LNCaP clone FGC (cell line): ENCODE results near the gene RPS10.
"Not testable (repeated sequence)": the region's sequence is repeated elsewhere in the genome, so short reads cannot be mapped to it uniquely, and the experiment has no call there.

Source experiments
- DNase-seq: peaks from one replicate; pipeline ENCODE4 v3.0.0-alpha.2; 2011; ENCODE audit warnings: low read depth
- H3K4me3 ChIP-seq: 2 replicates; pipeline ENCODE4 v1.5.1; 2011; ENCODE audit warnings: mild to moderate bottlenecking, low read depth, low read length, control low read depth
- CTCF ChIP-seq: IDR thresholded peaks from 2 replicates; pipeline ENCODE4 v1.5.1; 2012; ENCODE audit warnings: mild to moderate bottlenecking; ENCODE audit not compliant: control insufficient read depth, insufficient read depth; ENCODE audit errors: extremely low read depth

The RPS10 gene

GRCh38 chr6:34373511-34373910 lies 52.4 kb downstream of the RPS10 start:
- no peak for DNase-seq
- no peak overlapping the region for H3K4me3 ChIP-seq
- no peak for TF ChIP-seq CTCF

GRCh38 chr6:34371865-34372264 lies 54.0 kb downstream of the RPS10 start:
- DNase-seq: not testable (repeated sequence)

GRCh38 chr6:34370361-34370760 lies 55.5 kb downstream of the RPS10 start:
- no peak for TF ChIP-seq CTCF
- no peak overlapping the region for H3K4me3 ChIP-seq
- no peak for DNase-seq

More at GRCh38 chr6:34371865-34372264, 54.0 kb downstream of the RPS10 start:
- not testable (repeated sequence) for H3K4me3 ChIP-seq

GRCh38 chr6:34369385-34369784 lies 56.5 kb downstream of the RPS10 start:
- no peak for DNase-seq
- TF ChIP-seq CTCF: no peak
- no peak overlapping the region for H3K4me3 ChIP-seq
